ENCODE results near the gene SPHK2. TPM values are rescaled to one million over a fixed set of nuclear protein-coding genes. Genes with fewer than 3 reads are reported as not detected.

Gene SPHK2
- total RNA-seq, 1 donor from 2014 or later, result 8.0 TPM

GRCh38 chr19:48658483-48658882, 39.2 kb downstream of the SPHK2 start:
- no peak overlapping the region for H3K4me3 ChIP-seq
- no peak for DNase-seq
- no peak for TF ChIP-seq CTCF (IDR thresholded peaks at IDR 0.05; ENCODE audit: borderline replicate concordance)
- H3K27ac ChIP-seq (replicated peaks), result no peak overlapping the region
- no peaks in the 10 kb centered on the region for H3K36me3 ChIP-seq
- H3K4me1 ChIP-seq, result peaks cover 13% of the 10 kb centered on the region
- H3K9me3 ChIP-seq (replicated peaks), result no peaks in the 10 kb centered on the region
- intact Hi-C loops (cut with micrococcal nuclease), result no loop called here
- no peaks in the 10 kb centered on the region for H3K27me3 ChIP-seq (ENCODE audit: low read depth)

- Histone ChIP-seq H3K27ac (replicated peaks) (no peak overlapping the region), H3K9me3 (replicated peaks) (no peaks in the 10 kb centered on the region), H3K27me3 (ENCODE audit: low read depth) (no peaks in the 10 kb centered on the region), H3K4me1 (peaks cover 13% of the 10 kb centered on the region), H3K4me3 (no peak overlapping the region), H3K36me3 (no peaks in the 10 kb centered on the region)
- no peak for TF ChIP-seq CTCF (IDR thresholded peaks at IDR 0.05; ENCODE audit: borderline replicate concordance)
- no peak for DNase-seq
- intact Hi-C loops (cut with micrococcal nuclease), result no loop called here
Observed at GRCh38 chr19:48659768-48660167, 40.5 kb downstream of the SPHK2 start.

DNA sequence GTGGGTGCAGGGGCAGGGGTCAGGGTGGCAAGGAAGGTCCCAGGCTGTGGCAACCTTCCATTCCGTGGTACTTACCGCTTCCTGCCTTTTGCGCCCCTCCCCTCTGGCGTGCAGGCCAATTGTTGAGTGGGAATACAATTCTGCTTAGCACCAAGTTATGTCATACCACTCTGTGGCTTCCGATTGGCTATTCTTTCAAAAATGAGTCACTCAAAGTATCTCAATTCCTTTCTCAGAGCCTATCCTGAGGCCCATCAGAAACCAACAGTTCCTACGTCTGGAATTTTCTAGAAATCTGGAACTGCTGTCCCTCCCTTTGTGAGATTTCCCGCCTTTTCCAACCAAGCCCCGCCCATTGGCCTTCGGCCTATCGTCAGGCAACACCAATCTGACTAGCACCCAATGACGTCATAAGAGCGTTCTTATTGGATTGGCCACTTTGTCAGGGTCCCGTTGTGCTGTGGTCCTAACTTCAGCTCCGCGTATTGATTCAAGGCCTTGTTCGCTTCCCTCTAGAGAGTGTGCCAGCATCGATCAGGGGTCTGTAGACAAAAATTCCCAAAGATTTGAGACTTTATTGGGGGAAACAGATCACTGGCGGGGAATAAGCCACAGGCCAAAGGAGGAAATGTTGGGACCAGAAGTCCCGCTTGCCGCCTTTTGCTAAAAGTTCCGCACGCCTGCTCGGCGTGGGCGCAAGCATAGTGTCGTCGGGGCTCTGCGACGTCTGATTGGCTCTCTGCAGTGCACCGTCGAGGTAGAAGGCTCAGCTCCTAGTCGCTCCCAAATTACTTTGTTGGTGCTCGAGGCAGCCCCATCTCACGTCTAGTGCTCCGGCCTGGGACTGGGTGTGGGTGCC, 41.8 kb downstream of the SPHK2 start:
- peak overlapping the region; percentile 69 for H3K27ac ChIP-seq (replicated peaks)
- H3K4me3 ChIP-seq, result peak overlapping the region; percentile 22
- peaks cover 13% of the 10 kb centered on the region for H3K4me1 ChIP-seq
- no peak for TF ChIP-seq CTCF (IDR thresholded peaks at IDR 0.05; ENCODE audit: borderline replicate concordance)
- H3K9me3 ChIP-seq (replicated peaks), result no peaks in the 10 kb centered on the region
- DNase-seq, result peak; percentile 84
- H3K27me3 ChIP-seq (ENCODE audit: low read depth), result no peaks in the 10 kb centered on the region
- no peaks in the 10 kb centered on the region for H3K36me3 ChIP-seq
- intact Hi-C loops (cut with micrococcal nuclease), result no loop called here

DNA sequence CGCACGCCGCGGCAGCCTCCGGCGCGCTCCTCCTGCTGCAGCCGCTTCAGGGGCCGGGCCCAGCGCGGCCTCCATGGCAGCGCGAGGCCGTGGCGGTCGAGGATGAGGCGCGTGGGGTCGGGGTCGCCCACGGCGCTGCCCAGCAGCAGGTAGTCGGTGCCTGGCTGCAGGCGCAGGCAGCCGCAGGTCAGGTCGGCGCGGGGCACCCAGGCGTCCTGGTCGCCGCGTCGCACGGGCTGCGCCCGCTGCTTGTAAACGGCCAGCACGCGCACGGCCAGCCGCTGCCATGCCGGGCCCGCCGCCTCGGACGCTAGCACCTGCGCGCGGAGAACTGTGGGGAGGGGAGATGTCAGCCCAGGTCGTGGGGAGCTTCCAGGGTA, 42.4 kb downstream of the SPHK2 start:
- no peak for TF ChIP-seq CTCF (IDR thresholded peaks at IDR 0.05; ENCODE audit: borderline replicate concordance)
- intact Hi-C loops (cut with micrococcal nuclease), result no loop called here

GRCh38 chr19:48663667-48664066, 44.4 kb downstream of the SPHK2 start:
- no peak overlapping the region for H3K4me3 ChIP-seq
- intact Hi-C loops (cut with micrococcal nuclease), result no loop called here
- no peak for TF ChIP-seq CTCF (IDR thresholded peaks at IDR 0.05; ENCODE audit: borderline replicate concordance)

More for the DNA sequence above, 42.4 kb downstream of the SPHK2 start:
- no peaks in the 10 kb centered on the region for H3K36me3 ChIP-seq
- no peaks in the 10 kb centered on the region for H3K27me3 ChIP-seq (ENCODE audit: low read depth)
- peaks cover 13% of the 10 kb centered on the region for H3K4me1 ChIP-seq
- H3K4me3 ChIP-seq, result no peak overlapping the region
- H3K9me3 ChIP-seq (replicated peaks), result no peaks in the 10 kb centered on the region
- peak overlapping the region; percentile 69 for H3K27ac ChIP-seq (replicated peaks)
- no peak for DNase-seq

More at GRCh38 chr19:48663667-48664066, 44.4 kb downstream of the SPHK2 start:
- Histone ChIP-seq H3K27me3 (ENCODE audit: low read depth) (no peaks in the 10 kb centered on the region), H3K36me3 (no peaks in the 10 kb centered on the region), H3K27ac (replicated peaks) (no peak overlapping the region), H3K4me1 (peaks cover 13% of the 10 kb centered on the region), H3K9me3 (replicated peaks) (no peaks in the 10 kb centered on the region)
- DNase-seq, result no peak
